RPMI7951 (cell line): ENCODE results near the gene GRAPL. TPM values are rescaled to one million over a fixed set of nuclear protein-coding genes. Genes with fewer than 3 reads are reported as not detected.
"Not testable (repeated sequence)": the region's sequence is repeated elsewhere in the genome, so short reads cannot be mapped to it uniquely, and the experiment has no call there.

Experiments
- DNase-seq: peaks from one replicate; pipeline ENCODE4 v3.0.0-alpha.2; 2012; ENCODE audit warnings: low read depth
- total RNA-seq: library from RNA; depleted of rRNA; stranded (reverse); fragments of >200 nt; shearing (Covaris generic); gene quantifications from 2 replicates; pipeline ENCODE4 v1.2.3, GENCODE V29; 2014; rRNA removed

The GRAPL gene
- total RNA-seq, 1 experiment from 2014 or later = not detected

DNA sequence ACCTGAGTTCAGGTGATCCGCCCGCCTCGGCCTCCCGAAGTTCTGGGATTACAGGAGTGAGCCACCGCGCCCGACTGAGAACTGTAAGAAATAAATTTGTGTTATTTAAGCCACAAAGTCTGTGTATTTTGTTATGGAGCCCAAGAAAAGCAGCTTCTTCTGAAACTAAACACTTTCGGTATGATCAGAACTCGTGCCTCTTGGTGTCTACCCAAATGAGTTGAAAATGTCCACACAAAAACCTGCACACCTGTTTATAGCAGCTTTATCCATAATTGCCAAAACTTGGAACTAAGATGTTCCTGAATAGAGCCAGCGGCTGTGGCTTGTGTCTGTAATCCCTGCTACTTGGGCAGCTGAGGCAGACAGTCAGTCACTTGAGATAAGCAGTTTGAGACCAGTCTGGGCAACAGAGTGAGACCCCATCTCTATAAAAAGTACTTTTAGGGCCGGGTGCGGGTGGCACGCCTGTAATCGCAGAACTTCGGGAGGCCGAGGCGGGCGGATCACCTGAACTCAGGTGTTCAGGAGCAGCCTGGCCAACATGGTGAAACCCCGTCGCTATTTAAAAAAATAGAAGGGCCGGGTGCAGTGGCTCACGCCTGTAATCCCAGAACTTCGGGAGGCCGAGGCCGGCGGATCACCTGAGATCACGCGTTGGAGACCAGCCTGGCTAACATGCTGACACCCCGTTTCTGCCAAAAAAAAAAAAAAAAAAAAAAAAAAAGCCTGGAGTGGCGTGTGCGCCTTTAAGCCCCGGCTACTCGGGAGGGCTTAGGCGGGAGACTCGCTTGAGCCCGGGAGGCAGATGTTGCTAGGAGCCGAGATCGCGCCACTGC is 61.7 kb downstream of the GRAPL start:
- not testable (repeated sequence) for DNase-seq

DNA sequence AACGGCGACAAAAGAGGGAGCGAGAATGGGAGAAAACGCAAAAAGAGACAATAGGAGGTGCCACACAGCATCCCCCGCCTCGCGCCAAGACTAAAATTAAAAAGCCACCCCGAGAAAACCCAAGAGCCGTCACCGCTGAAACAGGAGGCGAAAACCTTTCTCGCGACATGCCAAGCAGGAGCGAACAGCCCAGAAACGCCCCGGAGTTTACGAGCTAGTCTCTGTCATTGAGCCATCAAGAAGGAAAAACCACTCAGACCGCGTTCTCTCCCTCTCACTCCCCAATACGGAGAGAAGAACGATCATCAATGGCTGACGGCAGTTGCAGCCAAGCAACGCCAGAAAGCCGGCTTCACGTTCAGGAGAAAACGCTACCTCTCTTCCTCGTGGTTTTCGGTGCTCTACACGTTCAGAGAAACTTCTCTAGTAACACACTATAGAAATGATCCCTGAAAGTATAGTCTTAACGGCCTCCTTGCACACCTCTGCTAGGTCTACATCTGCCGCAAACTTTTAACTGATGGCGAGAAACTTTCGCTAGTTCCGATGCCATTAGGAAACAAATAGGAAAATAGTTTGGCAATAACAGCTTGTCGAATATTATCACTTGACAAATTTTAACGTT is 62.5 kb downstream of the GRAPL start:
- not testable (repeated sequence) for DNase-seq

GRCh38 chr17:19196382-19197204 is 69.2 kb downstream of the GRAPL start:
- DNase-seq = not testable (repeated sequence)

DNA sequence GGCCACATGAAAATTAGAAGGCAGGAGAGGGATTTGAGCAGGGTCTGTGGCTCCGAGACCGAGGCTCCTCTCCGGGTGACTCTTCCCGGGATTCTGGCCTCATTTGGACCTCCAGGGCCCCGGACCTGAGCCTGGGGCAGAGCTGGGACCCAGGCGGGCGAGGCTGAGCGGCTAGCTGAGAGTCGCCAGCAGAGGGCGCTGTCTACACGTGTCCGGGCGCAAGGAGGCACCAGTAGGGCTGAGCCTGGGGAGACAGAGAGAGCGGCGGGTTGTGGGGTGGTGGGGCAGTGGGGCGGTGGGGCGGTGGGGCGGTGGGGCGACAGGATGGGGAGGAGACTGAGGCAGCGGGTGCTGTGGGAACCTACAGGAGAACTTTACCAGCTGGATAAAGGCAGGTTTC is 75.1 kb downstream of the GRAPL start:
- DNase-seq = not testable (repeated sequence)

- not testable (repeated sequence) for DNase-seq
Measured at GRCh38 chr17:19203429-19203828, 76.0 kb downstream of the GRAPL start.

Other genes starting within 250 kb of the GRAPL start
- gene SLC5A10, start 175.4 kb upstream of the GRAPL start, total RNA-seq = not detected in 2 replicates
- gene FAM83G, start 122.8 kb upstream of the GRAPL start, total RNA-seq = 2.9 and 5.0 TPM in 2 replicates
- not detected in 2 replicates for gene GRAP, start 80.6 kb upstream of the GRAPL start, total RNA-seq
- gene EPN2, start 109.8 kb downstream of the GRAPL start, total RNA-seq = 9.0 and 15.3 TPM in 2 replicates
- gene B9D1, start 235.1 kb downstream of the GRAPL start, total RNA-seq = 16.2 and 20.3 TPM in 2 replicates